Left kidney (tissue), 2 donors: ENCODE measurements around the gene ARL4D. TPM values are rescaled to one million over a fixed set of nuclear protein-coding genes. Genes with fewer than 3 reads are reported as not detected.
"Not testable (repeated sequence)": the region's sequence is repeated elsewhere in the genome, so short reads cannot be mapped to it uniquely, and the experiment has no call there.

Experiments used
- DNase-seq: peaks from one replicate; pipeline ENCODE4 v3.0.0-alpha.2; 2013
- polyA plus RNA-seq: library from polyadenylated mRNA; unstranded; fragments of 120-200 nt; gene quantifications from one replicate; pipeline ENCODE4 v1.2.1, GENCODE V29; 2013; ENCODE audit not compliant: insufficient read length

Gene ARL4D
- polyA plus RNA-seq, 1 donor = 7.1 TPM

GRCh38 chr17:43419375-43419882 lies 20.6 kb downstream of the ARL4D start:
- not testable (repeated sequence) for DNase-seq

GRCh38 chr17:43423777-43424455 lies 25.1 kb downstream of the ARL4D start:
- no peak for DNase-seq

GRCh38 chr17:43427362-43428043 lies 28.7 kb downstream of the ARL4D start:
- DNase-seq = no peak

- no peak for DNase-seq
Measured at GRCh38 chr17:43428524-43428923, 29.7 kb downstream of the ARL4D start.

- DNase-seq = no peak
Measured at GRCh38 chr17:43430936-43431713, 32.3 kb downstream of the ARL4D start.

- DNase-seq = no peak
Measured at GRCh38 chr17:43431714-43432523, 33.1 kb downstream of the ARL4D start.

GRCh38 chr17:43434902-43435319 lies 36.1 kb downstream of the ARL4D start:
- no peak for DNase-seq

- DNase-seq = no peak
Measured at GRCh38 chr17:43437756-43438155, 39.0 kb downstream of the ARL4D start.

GRCh38 chr17:43438626-43439025 lies 39.8 kb downstream of the ARL4D start:
- no peak for DNase-seq

- DNase-seq = no peak
Measured at GRCh38 chr17:43439041-43439440, 40.2 kb downstream of the ARL4D start.

- DNase-seq = no peak
Measured at GRCh38 chr17:43442711-43443110, 43.9 kb downstream of the ARL4D start.

- DNase-seq = no peak
Measured at GRCh38 chr17:43443381-43443780, 44.6 kb downstream of the ARL4D start.

- no peak for DNase-seq
Measured at GRCh38 chr17:43444223-43445008, 45.6 kb downstream of the ARL4D start.

GRCh38 chr17:43445009-43445589 lies 46.3 kb downstream of the ARL4D start:
- DNase-seq = no peak

GRCh38 chr17:43446773-43447172 lies 48.0 kb downstream of the ARL4D start:
- no peak for DNase-seq

- no peak for DNase-seq
Measured at GRCh38 chr17:43448720-43449469, 50.1 kb downstream of the ARL4D start.

GRCh38 chr17:43449470-43450248 lies 50.9 kb downstream of the ARL4D start:
- no peak for DNase-seq
